ENCODE data around the gene GTF3C6. TPM values are rescaled to one million over a fixed set of nuclear protein-coding genes. Genes with fewer than 3 reads are reported as not detected.
A peak's percentile ranks its signal among the peaks of the same experiment; 100 is the strongest.

The GTF3C6 gene
- total and polyA plus RNA-seq, 2 of the 13 experiments (the other 11 are each of a cell fraction or from before 2014, with no cell fraction given) = 21.6 to 160 TPM

- TF ChIP-seq, protein P1, sequence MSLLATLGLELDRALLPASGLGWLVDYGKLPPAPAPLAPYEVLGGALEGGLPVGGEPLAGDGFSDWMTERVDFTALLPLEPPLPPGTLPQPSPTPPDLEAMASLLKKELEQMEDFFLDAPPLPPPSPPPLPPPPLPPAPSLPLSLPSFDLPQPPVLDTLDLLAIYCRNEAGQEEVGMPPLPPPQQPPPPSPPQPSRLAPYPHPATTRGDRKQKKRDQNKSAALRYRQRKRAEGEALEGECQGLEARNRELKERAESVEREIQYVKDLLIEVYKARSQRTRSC (CRISPR knock-in tag; IDR thresholded peaks at IDR 0.05; ENCODE audit: low read depth) = no peak
- TF ChIP-seq, protein P2, sequence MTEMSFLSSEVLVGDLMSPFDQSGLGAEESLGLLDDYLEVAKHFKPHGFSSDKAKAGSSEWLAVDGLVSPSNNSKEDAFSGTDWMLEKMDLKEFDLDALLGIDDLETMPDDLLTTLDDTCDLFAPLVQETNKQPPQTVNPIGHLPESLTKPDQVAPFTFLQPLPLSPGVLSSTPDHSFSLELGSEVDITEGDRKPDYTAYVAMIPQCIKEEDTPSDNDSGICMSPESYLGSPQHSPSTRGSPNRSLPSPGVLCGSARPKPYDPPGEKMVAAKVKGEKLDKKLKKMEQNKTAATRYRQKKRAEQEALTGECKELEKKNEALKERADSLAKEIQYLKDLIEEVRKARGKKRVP (CRISPR knock-in tag; IDR thresholded peaks at IDR 0.05) = peak in 1 of 2 experiments; percentile 70; a peak in 1 of 4 replicates
- peak; percentile 95 for TF ChIP-seq ZNF564 (CRISPR knock-in tag; IDR thresholded peaks at IDR 0.05)
- peak; percentile 98 for TF ChIP-seq MAX (IDR thresholded peaks at IDR 0.05)
- TF ChIP-seq IKZF4 (CRISPR knock-in tag; IDR thresholded peaks at IDR 0.05; ENCODE audit: borderline replicate concordance, low read depth, not compliant biosample characterization) = peak; percentile 46
- no peak for TF ChIP-seq ZNF460 (CRISPR knock-in tag; IDR thresholded peaks at IDR 0.05; ENCODE audit: borderline replicate concordance)
- peak; percentile 95 for TF ChIP-seq MYNN (CRISPR knock-in tag; IDR thresholded peaks at IDR 0.05; ENCODE audit: low read depth)
- peak; percentile 86; the same call in 1 of the 2 replicates for TF ChIP-seq ZNF766 (CRISPR knock-in tag; IDR thresholded peaks at IDR 0.05; ENCODE audit: borderline replicate concordance)
- TF ChIP-seq CBFB (CRISPR knock-in tag; IDR thresholded peaks at IDR 0.05) = peak; percentile 86
- peak; percentile 34; the same call in 1 of the 2 replicates for TF ChIP-seq ZBTB44 (CRISPR knock-in tag; IDR thresholded peaks at IDR 0.05)
- TF ChIP-seq KAT7 (CRISPR knock-in tag; IDR thresholded peaks at IDR 0.05; ENCODE audit: borderline replicate concordance) = peak; percentile 98
- peak; percentile 94; the same call in 1 of the 2 replicates for TF ChIP-seq NCOA1 (CRISPR knock-in tag; IDR thresholded peaks at IDR 0.05)
- peak; percentile 60 for TF ChIP-seq PHF20 (CRISPR knock-in tag; IDR thresholded peaks at IDR 0.05)
- peak; percentile 58; the same call in 1 of the 2 replicates for TF ChIP-seq ZNF780A (CRISPR knock-in tag; IDR thresholded peaks at IDR 0.05)
- peak; percentile 94 for TF ChIP-seq ZFY (CRISPR knock-in tag; IDR thresholded peaks at IDR 0.05)
- peak; percentile 60; the same call in 1 of the 2 replicates for TF ChIP-seq RXRB (CRISPR knock-in tag; IDR thresholded peaks at IDR 0.05; ENCODE audit: borderline replicate concordance)
- TF ChIP-seq, protein P3, sequence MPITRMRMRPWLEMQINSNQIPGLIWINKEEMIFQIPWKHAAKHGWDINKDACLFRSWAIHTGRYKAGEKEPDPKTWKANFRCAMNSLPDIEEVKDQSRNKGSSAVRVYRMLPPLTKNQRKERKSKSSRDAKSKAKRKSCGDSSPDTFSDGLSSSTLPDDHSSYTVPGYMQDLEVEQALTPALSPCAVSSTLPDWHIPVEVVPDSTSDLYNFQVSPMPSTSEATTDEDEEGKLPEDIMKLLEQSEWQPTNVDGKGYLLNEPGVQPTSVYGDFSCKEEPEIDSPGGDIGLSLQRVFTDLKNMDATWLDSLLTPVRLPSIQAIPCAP (CRISPR knock-in tag; IDR thresholded peaks at IDR 0.05; ENCODE audit: low read depth) = no peak
- TF ChIP-seq TOPORS (CRISPR knock-in tag; IDR thresholded peaks at IDR 0.05) = peak; percentile 96
- peak; percentile 91 for TF ChIP-seq ETV5 (CRISPR knock-in tag; IDR thresholded peaks at IDR 0.05; ENCODE audit: borderline replicate concordance)
- TF ChIP-seq DBP (CRISPR knock-in tag; IDR thresholded peaks at IDR 0.05; ENCODE audit: not compliant biosample characterization) = no peak
- no peak for TF ChIP-seq SMC3 (IDR thresholded peaks at IDR 0.05; ENCODE audit: low read length)
- TF ChIP-seq ZFAT (CRISPR knock-in tag; conservative IDR thresholded peaks at IDR 0.05) = no peak
- TF ChIP-seq, protein P4, sequence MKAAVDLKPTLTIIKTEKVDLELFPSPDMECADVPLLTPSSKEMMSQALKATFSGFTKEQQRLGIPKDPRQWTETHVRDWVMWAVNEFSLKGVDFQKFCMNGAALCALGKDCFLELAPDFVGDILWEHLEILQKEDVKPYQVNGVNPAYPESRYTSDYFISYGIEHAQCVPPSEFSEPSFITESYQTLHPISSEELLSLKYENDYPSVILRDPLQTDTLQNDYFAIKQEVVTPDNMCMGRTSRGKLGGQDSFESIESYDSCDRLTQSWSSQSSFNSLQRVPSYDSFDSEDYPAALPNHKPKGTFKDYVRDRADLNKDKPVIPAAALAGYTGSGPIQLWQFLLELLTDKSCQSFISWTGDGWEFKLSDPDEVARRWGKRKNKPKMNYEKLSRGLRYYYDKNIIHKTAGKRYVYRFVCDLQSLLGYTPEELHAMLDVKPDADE (CRISPR knock-in tag; IDR thresholded peaks at IDR 0.05) = no peak; the same call in 1 of the 2 replicates
These were observed at the start of gene GTF3C6 (continued) for GRCh38 chr6:110958329-110959192.
